ENCODE data around the gene ARMC6. TPM values are rescaled to one million over a fixed set of nuclear protein-coding genes. Genes with fewer than 3 reads are reported as not detected.

The ARMC6 gene
- total RNA-seq (2014; rRNA removed; shearing (Covaris generic)): 43.1 and 45.0 TPM in 2 replicates
- polyA plus RNA-seq (2016; fragmentation: Nextera tagmentation; extraction: Ambion mirVana): 23.9 and 26.0 TPM in 2 replicates

DNA sequence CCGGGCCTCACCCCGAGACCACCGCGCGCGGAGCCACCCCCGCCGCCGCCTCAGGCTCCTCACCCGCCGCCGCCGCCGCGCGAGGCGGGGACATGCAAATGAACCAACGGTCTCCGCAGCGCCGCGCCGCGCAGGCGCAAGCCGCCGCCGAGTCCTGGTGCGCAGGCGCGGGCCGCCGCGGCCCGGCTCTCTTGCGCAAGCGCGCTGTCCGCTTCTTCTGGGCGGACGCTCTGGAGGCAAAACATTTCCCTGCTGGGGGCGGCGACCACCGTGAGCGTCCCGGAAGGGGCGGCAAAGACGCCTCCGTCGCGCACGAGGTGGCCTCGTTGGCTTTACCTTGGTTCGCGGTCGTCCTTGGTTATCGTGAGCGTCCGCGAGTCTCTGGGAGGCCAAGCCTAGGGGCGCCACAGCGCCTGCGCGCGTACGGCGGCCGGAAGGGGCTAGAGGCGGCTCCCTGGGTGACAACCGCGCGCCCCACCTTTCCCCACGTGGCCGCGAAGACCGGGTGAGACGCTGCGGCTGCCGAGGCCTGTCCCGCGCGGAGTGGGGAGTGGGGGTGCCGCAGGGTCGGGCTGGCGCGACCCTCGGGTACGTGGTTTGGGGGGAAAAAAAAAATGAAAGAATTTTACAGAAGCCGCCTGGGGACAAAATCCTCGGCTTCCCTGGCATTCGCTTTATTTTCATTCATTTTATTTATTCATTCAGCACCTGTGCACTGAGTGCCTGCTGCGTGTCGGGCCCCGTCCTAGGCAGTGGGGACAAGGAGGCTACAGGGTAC is at the start of gene ARMC6, which contains the start of gene SUGP2:
TSS of gene ARMC6 (plus strand) at position 178 of the 778 bp plus-strand sequence. CDS start 607 bp downstream, outside the sequence.
TSS of gene SUGP2 (minus strand) at position 92 of the 778 bp plus-strand sequence. CDS start 2,446 bp downstream, outside the sequence.
- H3K9me2 ChIP-seq (ENCODE audit: insufficient read depth): no peaks in the 10 kb centered on the region
- peak within 1 kb of the TSS; percentile 95 for H3K4me3 ChIP-seq
- TF ChIP-seq EZH2phosphoT487 (IDR thresholded peaks at IDR 0.05; ENCODE audit: insufficient read depth, low read depth) (no peak), EZH2 (IDR thresholded peaks at IDR 0.05; ENCODE audit: insufficient read depth, poor library complexity, severe bottlenecking) (no peak)
- peak; percentile 93 for DNase-seq
- peak within 1 kb of the TSS; percentile 93 for H3K9ac ChIP-seq
- H3K36me3 ChIP-seq (ENCODE audit: low read depth): peaks cover 9% of the 10 kb centered on the region
- 1% methylated on average over 58 to 71 of the region's 94 CpGs for WGBS, 2 experiments (ENCODE audit: low coverage in 1 of 2, low lambda C conversion rate in 2 of 2, missing lambda C conversion rate in 2 of 2)
- no peaks in the 10 kb centered on the region for H3K9me3 ChIP-seq (ENCODE audit: low read depth)
- H3K27ac ChIP-seq: peak within 1 kb of the TSS; percentile 82
- in situ Hi-C loops (cut with MboI): no loop called here
- peaks cover 11% of the 10 kb centered on the region for H3K4me1 ChIP-seq (ENCODE audit: insufficient read depth)
- H3K4me2 ChIP-seq (ENCODE audit: unreplicated experiment): peak within 1 kb of the TSS; percentile 100
- no peaks in the 10 kb centered on the region for H4K20me1 ChIP-seq (ENCODE audit: insufficient read depth)
- H3K79me2 ChIP-seq (ENCODE audit: insufficient read depth): peaks cover 92% of the 10 kb centered on the region
- H3K27me3 ChIP-seq (replicated peaks; ENCODE audit: insufficient read depth): no peaks in the 10 kb centered on the region
- peak within 1 kb of the TSS; percentile 87 for H2AFZ ChIP-seq
- H3F3A ChIP-seq (ENCODE audit: insufficient read depth): peaks cover 4% of the 10 kb centered on the region; the same call in 1 of the 2 replicates

DNA sequence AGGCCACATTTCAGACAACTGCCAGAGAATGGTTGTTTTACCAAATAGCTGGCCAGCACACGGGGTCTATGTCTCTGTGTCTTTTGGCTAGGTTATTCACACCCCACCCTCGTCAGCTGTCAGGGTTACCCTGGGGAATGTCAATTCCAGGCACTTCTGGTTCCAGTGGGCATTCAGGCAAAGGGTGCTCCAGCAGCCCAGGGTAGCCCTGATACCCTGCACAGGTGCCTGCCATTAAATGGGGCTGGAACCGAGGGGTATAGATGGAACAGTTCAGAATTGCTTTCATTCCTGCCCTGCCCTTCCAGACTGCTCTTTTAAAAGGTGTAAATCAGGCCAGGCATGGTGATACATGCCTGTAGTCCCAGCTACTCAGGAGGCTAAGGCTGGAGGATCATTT is 49.2 kb upstream of the ARMC6 start:
- Histone ChIP-seq H3K9me2 (ENCODE audit: insufficient read depth) (no peaks in the 10 kb centered on the region), H3K9ac (no peak overlapping the region), H3K27ac (no peak overlapping the region), H3F3A (ENCODE audit: insufficient read depth) (no peaks in the 10 kb centered on the region), H4K20me1 (ENCODE audit: insufficient read depth) (no peaks in the 10 kb centered on the region), H2AFZ (no peak overlapping the region), H3K4me3 (no peak overlapping the region), H3K9me3 (ENCODE audit: low read depth) (no peaks in the 10 kb centered on the region), H3K4me1 (ENCODE audit: insufficient read depth) (no peaks in the 10 kb centered on the region), H3K4me2 (ENCODE audit: unreplicated experiment) (no peak overlapping the region), H3K79me2 (ENCODE audit: insufficient read depth) (no peaks in the 10 kb centered on the region), H3K27me3 (replicated peaks; ENCODE audit: insufficient read depth) (no peaks in the 10 kb centered on the region), H3K36me3 (ENCODE audit: low read depth) (no peaks in the 10 kb centered on the region)
- in situ Hi-C loops (cut with MboI): no loop called here
- DNase-seq: no peak
- 52 to 60% methylated on average over 3 of the region's 3 CpGs for WGBS, 2 experiments (ENCODE audit: low coverage in 1 of 2, low lambda C conversion rate in 2 of 2, missing lambda C conversion rate in 2 of 2)
- no peak for TF ChIP-seq EZH2phosphoT487 (IDR thresholded peaks at IDR 0.05; ENCODE audit: insufficient read depth, low read depth)
- TF ChIP-seq EZH2 (IDR thresholded peaks at IDR 0.05; ENCODE audit: insufficient read depth, poor library complexity, severe bottlenecking): no peak

DNA sequence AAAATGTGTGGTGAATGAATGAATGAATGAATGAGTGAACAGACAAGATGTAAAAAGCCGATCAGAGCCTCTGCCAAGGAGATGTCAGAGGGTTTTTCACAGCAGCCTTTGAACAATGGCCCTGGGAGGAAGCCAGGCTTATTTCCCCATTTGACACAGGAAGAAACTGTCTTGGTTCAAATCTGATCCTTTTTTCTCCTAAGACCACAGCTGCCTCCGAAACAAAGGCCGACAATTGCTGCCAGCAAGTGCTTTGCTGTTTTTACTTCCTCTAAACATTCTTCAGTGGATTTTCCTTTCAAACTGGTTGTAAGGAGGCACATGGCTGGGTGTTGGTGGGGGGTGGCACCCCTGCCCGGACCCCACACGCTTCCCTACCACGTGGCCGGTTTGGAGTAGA is 48.1 kb upstream of the ARMC6 start:
- Histone ChIP-seq H3K9me2 (ENCODE audit: insufficient read depth) (no peaks in the 10 kb centered on the region), H3K79me2 (ENCODE audit: insufficient read depth) (no peaks in the 10 kb centered on the region), H3K4me1 (ENCODE audit: insufficient read depth) (no peaks in the 10 kb centered on the region), H3K27me3 (replicated peaks; ENCODE audit: insufficient read depth) (no peaks in the 10 kb centered on the region), H3K27ac (no peak overlapping the region), H2AFZ (no peak overlapping the region), H3K9me3 (ENCODE audit: low read depth) (no peaks in the 10 kb centered on the region), H4K20me1 (ENCODE audit: insufficient read depth) (no peaks in the 10 kb centered on the region), H3K9ac (no peak overlapping the region), H3F3A (ENCODE audit: insufficient read depth) (no peaks in the 10 kb centered on the region), H3K4me2 (ENCODE audit: unreplicated experiment) (no peak overlapping the region), H3K4me3 (no peak overlapping the region), H3K36me3 (ENCODE audit: low read depth) (no peaks in the 10 kb centered on the region)
- TF ChIP-seq EZH2 (IDR thresholded peaks at IDR 0.05; ENCODE audit: insufficient read depth, poor library complexity, severe bottlenecking): no peak
- TF ChIP-seq EZH2phosphoT487 (IDR thresholded peaks at IDR 0.05; ENCODE audit: insufficient read depth, low read depth): no peak
- DNase-seq: no peak
- in situ Hi-C loops (cut with MboI): no loop called here
- 62 to 70% methylated on average over 7 of the region's 7 CpGs for WGBS, 2 experiments (ENCODE audit: low coverage in 1 of 2, low lambda C conversion rate in 2 of 2, missing lambda C conversion rate in 2 of 2)

DNA sequence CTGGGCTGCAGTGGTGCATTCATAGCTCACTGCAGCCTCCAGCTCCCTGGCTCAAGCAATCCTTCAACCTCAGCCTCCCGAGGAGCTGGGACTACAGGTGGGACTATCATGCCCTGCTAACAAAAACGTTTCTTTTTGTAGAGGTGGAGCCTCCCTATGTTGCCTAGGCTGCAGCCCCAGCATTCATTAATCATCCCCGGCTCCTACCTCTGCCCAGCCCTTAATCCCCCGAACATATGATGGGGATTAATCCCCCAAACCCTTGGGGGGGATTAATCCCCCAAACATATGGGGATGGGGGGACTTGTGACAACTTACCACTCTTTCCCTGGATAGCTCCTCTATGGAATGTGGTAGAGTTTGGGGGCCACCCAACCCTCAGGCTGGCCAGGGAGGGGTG is 45.9 kb upstream of the ARMC6 start:
- in situ Hi-C loops (cut with MboI): no loop called here
- Histone ChIP-seq H4K20me1 (ENCODE audit: insufficient read depth) (no peaks in the 10 kb centered on the region), H3K79me2 (ENCODE audit: insufficient read depth) (no peaks in the 10 kb centered on the region), H3K9me3 (ENCODE audit: low read depth) (no peaks in the 10 kb centered on the region), H2AFZ (no peak overlapping the region), H3K9ac (no peak overlapping the region), H3K4me3 (no peak overlapping the region), H3K4me1 (ENCODE audit: insufficient read depth) (no peaks in the 10 kb centered on the region), H3F3A (ENCODE audit: insufficient read depth) (no peaks in the 10 kb centered on the region), H3K36me3 (ENCODE audit: low read depth) (no peaks in the 10 kb centered on the region), H3K27me3 (replicated peaks; ENCODE audit: insufficient read depth) (no peaks in the 10 kb centered on the region), H3K9me2 (ENCODE audit: insufficient read depth) (no peaks in the 10 kb centered on the region), H3K4me2 (ENCODE audit: unreplicated experiment) (no peak overlapping the region), H3K27ac (no peak overlapping the region)
- no peak for DNase-seq
- 70 to 75% methylated on average over 4 of the region's 4 CpGs for WGBS, 2 experiments (ENCODE audit: low coverage in 1 of 2, low lambda C conversion rate in 2 of 2, missing lambda C conversion rate in 2 of 2)
- no peak for TF ChIP-seq EZH2phosphoT487 (IDR thresholded peaks at IDR 0.05; ENCODE audit: insufficient read depth, low read depth)
- no peak for TF ChIP-seq EZH2 (IDR thresholded peaks at IDR 0.05; ENCODE audit: insufficient read depth, poor library complexity, severe bottlenecking)

All from GM23248 (cell line).